ENCODE results near the gene PNPLA5.

PNPLA5 gene

GRCh38 chr22:43901976-43902643 is 10.3 kb upstream of the PNPLA5 start:
- no peak for DNase-seq (ENCODE audit: low read depth)

GRCh38 chr22:43900206-43900605 is 8.4 kb upstream of the PNPLA5 start:
- DNase-seq (ENCODE audit: low read depth) = no peak

GRCh38 chr22:43897751-43898261 is 6.0 kb upstream of the PNPLA5 start:
- no peak for DNase-seq (ENCODE audit: low read depth)

GRCh38 chr22:43895986-43896645 is 4.3 kb upstream of the PNPLA5 start:
- no peak for DNase-seq (ENCODE audit: low read depth)

- DNase-seq (ENCODE audit: low read depth) = no peak
Measured at GRCh38 chr22:43894122-43894521, 2.3 kb upstream of the PNPLA5 start.

- DNase-seq (ENCODE audit: low read depth) = no peak
Measured at GRCh38 chr22:43893266-43893665, 1.5 kb upstream of the PNPLA5 start.

- DNase-seq (ENCODE audit: low read depth) = no peak
Measured at GRCh38 chr22:43892183-43892894, 526 bp upstream of the PNPLA5 start.

GRCh38 chr22:43890901-43891331 is 897 bp downstream of the PNPLA5 start:
- no peak for DNase-seq (ENCODE audit: low read depth)

- DNase-seq (ENCODE audit: low read depth) = no peak
Measured at GRCh38 chr22:43889860-43890253, 2.0 kb downstream of the PNPLA5 start.

GRCh38 chr22:43889201-43889859 is 2.5 kb downstream of the PNPLA5 start:
- no peak for DNase-seq (ENCODE audit: low read depth)

- no peak for DNase-seq (ENCODE audit: low read depth)
Measured at GRCh38 chr22:43888740-43889139, 3.1 kb downstream of the PNPLA5 start.

GRCh38 chr22:43887391-43887790 is 4.4 kb downstream of the PNPLA5 start:
- no peak for DNase-seq (ENCODE audit: low read depth)

- DNase-seq (ENCODE audit: low read depth) = no peak
Measured at GRCh38 chr22:43886231-43886630, 5.6 kb downstream of the PNPLA5 start.

- no peak for DNase-seq (ENCODE audit: low read depth)
Measured at GRCh38 chr22:43885786-43886185, 6.0 kb downstream of the PNPLA5 start.

GRCh38 chr22:43885319-43885671 is 6.5 kb downstream of the PNPLA5 start:
- no peak for DNase-seq (ENCODE audit: low read depth)

GRCh38 chr22:43884600-43885318 is 7.1 kb downstream of the PNPLA5 start:
- no peak for DNase-seq (ENCODE audit: low read depth)

GRCh38 chr22:43883719-43884415 is 7.9 kb downstream of the PNPLA5 start:
- no peak for DNase-seq (ENCODE audit: low read depth)

GRCh38 chr22:43883012-43883661 is 8.7 kb downstream of the PNPLA5 start:
- DNase-seq (ENCODE audit: low read depth) = peak; percentile 41

- no peak for DNase-seq (ENCODE audit: low read depth)
Measured at GRCh38 chr22:43882122-43882767, 9.6 kb downstream of the PNPLA5 start.

All from CMK (cell line).